Panc1 (cell line): ENCODE data around the gene DDX10. TPM values are rescaled to one million over a fixed set of nuclear protein-coding genes. Genes with fewer than 3 reads are reported as not detected.
A peak's percentile ranks its signal among the peaks of the same experiment; 100 is the strongest.

Source experiments
- ATAC-seq: fragments of 200-7000 bp; cut with Tn5 transposase; 2 replicates; pipeline ENCODE4 v1.9.1; 2020; ENCODE audit warnings: mild to moderate bottlenecking, moderate library complexity
- BruUV-seq: library from RNA; stranded (reverse); fragments of 400-500 nt; replicated peaks from 2 replicates; lab custom pipeline; 2021; lab: Mats Ljungman, UMichigan
- CTCF ChIA-PET: fragments of 300-600 bp; sonication (Branson Sonifier 250); formaldehyde crosslinking; loops from one replicate; lab custom pipeline; 2022; ENCODE audit warnings: antibody characterized with exemption; lab: Charles Lee
- POLR2A ChIA-PET: fragments of 300-600 bp; sonication (Branson Sonifier 250); formaldehyde crosslinking; loops from one replicate; lab custom pipeline; 2022; ENCODE audit warnings: antibody characterized with exemption; lab: Charles Lee
- DNase-seq: peaks from one replicate; pipeline ENCODE4 v3.0.0-alpha.2; 2010; ENCODE audit warnings: low read depth, low spot score
- H3K27ac ChIP-seq: 2 replicates; pipeline ENCODE4 v1.5.1; 2011; ENCODE audit warnings: mild to moderate bottlenecking, low read length, inconsistent platforms
- H3K27me3 ChIP-seq: fragments of 200-500 bp; sonication (Bioruptor generic); 2 replicates; pipeline ENCODE4 v1.6.0; 2014; ENCODE audit warnings: low read length, inconsistent platforms; ENCODE audit not compliant: control insufficient read depth, insufficient read depth
- H3K36me3 ChIP-seq: fragments of 200-500 bp; sonication (Bioruptor generic); 2 replicates; pipeline ENCODE4 v1.5.1; 2014; ENCODE audit warnings: inconsistent platforms, mild to moderate bottlenecking, low read length, moderate library complexity; ENCODE audit not compliant: control insufficient read depth, insufficient read depth
- H3K4me1 ChIP-seq: 2 replicates; pipeline ENCODE4 v1.5.1; 2011; ENCODE audit warnings: inconsistent platforms, mild to moderate bottlenecking, low read length, moderate library complexity; ENCODE audit not compliant: control insufficient read depth, insufficient read depth
- H3K4me3 ChIP-seq, 2 experiments: 2 replicates each; pipeline ENCODE4 v1.5.1; 2011 to 2012; ENCODE audit warnings: low read depth in 2 of 2, low read length in 2 of 2, mild to moderate bottlenecking in 2 of 2, inconsistent platforms in 1 of 2, moderate library complexity in 1 of 2
- H3K9me3 ChIP-seq: fragments of 200-500 bp; sonication (Bioruptor generic); 2 replicates; pipeline ENCODE4 v1.5.1; 2014; ENCODE audit warnings: low read depth, mild to moderate bottlenecking, inconsistent platforms, low read length, moderate library complexity; ENCODE audit not compliant: control insufficient read depth, insufficient read depth
- CTCF ChIP-seq: fragments of 450-650 bp; IDR thresholded peaks from 2 replicates; pipeline ENCODE4 v1.5.1; 2017; ENCODE audit warnings: mild to moderate bottlenecking
- POLR2AphosphoS5 ChIP-seq: IDR thresholded peaks from 2 replicates; pipeline ENCODE4 v1.6.1; 2012; ENCODE audit warnings: mild to moderate bottlenecking, low read depth, low read length, moderate library complexity
- REST ChIP-seq, 2 experiments: IDR thresholded peaks; 2 replicates each; pipeline ENCODE4 v1.6.1; 2011 to 2012; ENCODE audit warnings: low read depth in 2 of 2, control low read depth in 1 of 2, low read length in 1 of 2, mild to moderate bottlenecking in 1 of 2, moderate library complexity in 1 of 2; ENCODE audit not compliant: insufficient read depth in 1 of 2
- SIN3A ChIP-seq: IDR thresholded peaks from 2 replicates; pipeline ENCODE4 v1.6.1; 2012; ENCODE audit warnings: low read depth, mild to moderate bottlenecking, low read length, moderate library complexity, borderline replicate concordance; ENCODE audit not compliant: insufficient read depth
- TCF7L2 ChIP-seq: IDR thresholded peaks from 2 replicates; pipeline ENCODE4 v1.6.1; 2011; ENCODE audit warnings: mild to moderate bottlenecking, low read depth, low read length, inconsistent platforms
- in situ Hi-C: cut with HindIII; loops from 2 replicates; pipeline ENCODE4 v1.10.0; 2016; ENCODE audit warnings: low sequenced_read_pairs, low pct_unique_long_range_greater_than_20kb
- intact Hi-C: fragments of 100-400 bp; cut with micrococcal nuclease; formaldehyde crosslinking; loops from one replicate; pipeline ENCODE4 v1.10.0; 2022; ENCODE audit not compliant: unreplicated experiment
- total RNA-seq: library from RNA; stranded (reverse); gene quantifications from one replicate; pipeline ENCODE4 v1.2.1, GENCODE V29; 2021; ENCODE audit not compliant: unreplicated experiment

DDX10 gene
- total RNA-seq, 1 experiment from 2014 or later = 48.8 TPM

GRCh38 chr11:108788565-108789199 lies 123.8 kb downstream of the DDX10 start:
- ATAC-seq = 0 out of 2 replicates have a peak, but pooled peaks have one; percentile 66

GRCh38 chr11:108790501-108791299 lies 125.8 kb downstream of the DDX10 start:
- Histone ChIP-seq H3K27me3 (no peaks in the 10 kb centered on the region), H3K9me3 (no peaks in the 10 kb centered on the region), H3K4me3 (no peak overlapping the region), H3K36me3 (no peaks in the 10 kb centered on the region), H3K4me1 (no peaks in the 10 kb centered on the region), H3K27ac (no peak overlapping the region)
- no peak for TF ChIP-seq REST (IDR thresholded peaks at IDR 0.05; ENCODE audit: insufficient read depth in 1 of 2, low read depth in 2 of 2, low read length in 1 of 2)
- no peak for TF ChIP-seq CTCF
- no peak for TF ChIP-seq SIN3A
- TF ChIP-seq TCF7L2 = no peak
- no peak for TF ChIP-seq POLR2AphosphoS5
- BruUV-seq = no TSS peak
- no peak for ATAC-seq
- intact Hi-C loops (no loop called here), in situ Hi-C loops (no loop called here)
- no peak for DNase-seq
- CTCF ChIA-PET = no interaction called here
- POLR2A ChIA-PET = no interaction called here

More at GRCh38 chr11:108788565-108789199, 123.8 kb downstream of the DDX10 start:
- ChIA-PET POLR2A (no interaction called here), CTCF (no interaction called here)
- H3K27ac ChIP-seq = no peak overlapping the region
- peak; percentile 18 for DNase-seq
- H3K4me1 ChIP-seq = no peaks in the 10 kb centered on the region
- no peaks in the 10 kb centered on the region for H3K27me3 ChIP-seq
- intact Hi-C loops = no loop called here
- no TSS peak for BruUV-seq
- no peaks in the 10 kb centered on the region for H3K9me3 ChIP-seq
- in situ Hi-C loops = no loop called here
- no peaks in the 10 kb centered on the region for H3K36me3 ChIP-seq
- no peak overlapping the region for H3K4me3 ChIP-seq
- TF ChIP-seq CTCF (peak; percentile 67), TCF7L2 (no peak)
